ENCODE data around the gene CDK17.

DNA sequence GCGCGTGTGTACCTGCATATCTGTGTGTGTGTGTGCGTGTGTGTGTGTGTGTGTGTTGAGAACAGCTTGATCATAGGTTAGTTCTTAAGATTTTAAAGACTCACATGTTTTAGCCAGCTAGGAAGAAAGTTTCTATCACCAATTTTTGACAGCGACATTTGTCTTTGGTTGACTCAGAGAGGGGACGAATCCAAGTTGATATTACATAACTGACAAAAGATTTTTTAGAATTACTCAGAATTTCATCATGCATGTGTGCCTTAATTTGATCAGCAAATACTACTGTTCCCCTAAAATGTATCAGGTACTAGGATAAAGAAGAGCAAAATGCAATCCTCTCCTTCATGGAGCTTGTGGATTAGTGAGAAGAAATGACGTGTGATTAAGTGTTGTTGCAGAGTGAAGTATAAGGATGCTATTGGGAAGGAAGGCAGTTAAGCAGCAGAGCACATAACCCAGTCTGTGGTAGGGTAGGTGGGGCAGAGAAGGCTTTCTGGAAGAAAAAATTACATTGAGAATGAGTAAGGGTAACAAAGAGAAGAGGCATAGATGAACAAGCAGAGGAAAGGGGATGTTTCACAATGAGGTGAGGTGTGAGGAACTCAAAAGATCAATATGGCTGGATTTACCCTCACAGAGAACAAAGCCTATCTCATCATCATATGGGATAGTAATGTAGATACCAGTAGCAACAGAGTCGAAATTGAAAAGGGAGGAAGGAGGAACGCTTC lies 128.6 kb downstream of the CDK17 start:
- no peak for TF ChIP-seq EZH2 (IDR thresholded peaks at IDR 0.05; ENCODE audit: insufficient read depth, poor library complexity, severe bottlenecking)
- no peak for TF ChIP-seq EZH2phosphoT487 (IDR thresholded peaks at IDR 0.05; ENCODE audit: insufficient read depth, low read depth)
